Activated CD8-positive, alpha-beta memory T cell treated with anti-CD3 and anti-CD28 coated beads for 36 hours (primary cell): Measurements from ENCODE around the gene DVL1. TPM values are rescaled to one million over a fixed set of nuclear protein-coding genes. Genes with fewer than 3 reads are reported as not detected.

Source experiments
- CTCF ChIA-PET: fragments of 350-600 bp; sonication (Branson Sonifier 250); formaldehyde crosslinking; loops from one replicate; lab custom pipeline; 2021; ENCODE audit warnings: antibody characterized with exemption; lab: Charles Lee
- POLR2A ChIA-PET: fragments of 350-600 bp; sonication (Branson Sonifier 250); formaldehyde crosslinking; loops from one replicate; lab custom pipeline; 2021; ENCODE audit warnings: antibody characterized with exemption; lab: Charles Lee
- total RNA-seq, 2 experiments: library from RNA; stranded (reverse); gene quantifications; one replicate each; pipeline ENCODE4 v1.2.3, GENCODE V29; 2021

Gene DVL1
- total RNA-seq, 2 experiments from 2014 or later = 43.8 to 45.2 TPM

DNA sequence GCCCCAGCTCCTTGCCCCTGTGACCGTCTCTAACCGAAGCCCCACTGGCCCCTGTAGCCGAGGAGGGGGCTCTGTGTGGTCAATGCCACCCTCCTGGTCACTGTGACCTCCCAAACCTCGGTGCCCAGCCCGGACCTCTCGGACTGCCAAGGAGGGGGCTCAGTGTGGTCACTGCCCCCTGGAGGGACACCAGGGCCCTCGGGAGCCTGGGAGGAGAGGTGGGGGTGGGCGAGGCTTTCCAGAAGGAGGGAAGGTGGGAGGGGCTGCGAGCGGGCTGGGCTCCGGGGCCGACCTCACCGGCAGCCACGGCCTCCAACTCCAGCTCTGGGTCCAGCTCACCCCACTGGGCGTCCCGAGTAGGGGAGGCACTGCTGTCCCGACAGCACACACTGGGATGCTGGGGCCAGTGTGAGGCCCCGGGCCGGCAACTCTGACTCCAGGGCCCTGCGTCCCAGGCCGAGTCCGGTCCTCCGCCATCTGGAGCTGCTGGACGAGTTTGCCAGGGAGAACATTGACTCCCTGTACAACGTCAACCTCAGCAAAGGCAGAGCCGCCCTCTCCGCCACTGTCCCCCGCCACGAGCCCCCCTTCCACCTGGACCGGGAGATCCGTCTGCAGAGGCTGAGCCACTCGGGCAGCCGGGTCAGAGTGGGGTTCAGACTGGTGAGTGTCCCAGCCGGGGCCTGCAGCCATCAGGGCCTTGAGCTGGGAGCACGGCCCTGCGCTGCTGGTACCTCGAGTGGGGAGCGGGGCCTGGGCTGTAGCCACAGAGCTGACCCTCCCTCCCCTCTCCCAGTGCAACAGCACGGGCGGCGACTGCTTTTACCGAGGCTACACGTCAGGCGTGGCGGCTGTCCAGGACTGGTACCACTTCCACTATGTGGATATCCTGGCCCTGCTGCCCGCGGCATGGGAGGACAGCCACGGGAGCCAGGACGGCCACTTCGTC is 62.6 kb downstream of the DVL1 start:
- CTCF ChIA-PET = no interaction called here

DNA sequence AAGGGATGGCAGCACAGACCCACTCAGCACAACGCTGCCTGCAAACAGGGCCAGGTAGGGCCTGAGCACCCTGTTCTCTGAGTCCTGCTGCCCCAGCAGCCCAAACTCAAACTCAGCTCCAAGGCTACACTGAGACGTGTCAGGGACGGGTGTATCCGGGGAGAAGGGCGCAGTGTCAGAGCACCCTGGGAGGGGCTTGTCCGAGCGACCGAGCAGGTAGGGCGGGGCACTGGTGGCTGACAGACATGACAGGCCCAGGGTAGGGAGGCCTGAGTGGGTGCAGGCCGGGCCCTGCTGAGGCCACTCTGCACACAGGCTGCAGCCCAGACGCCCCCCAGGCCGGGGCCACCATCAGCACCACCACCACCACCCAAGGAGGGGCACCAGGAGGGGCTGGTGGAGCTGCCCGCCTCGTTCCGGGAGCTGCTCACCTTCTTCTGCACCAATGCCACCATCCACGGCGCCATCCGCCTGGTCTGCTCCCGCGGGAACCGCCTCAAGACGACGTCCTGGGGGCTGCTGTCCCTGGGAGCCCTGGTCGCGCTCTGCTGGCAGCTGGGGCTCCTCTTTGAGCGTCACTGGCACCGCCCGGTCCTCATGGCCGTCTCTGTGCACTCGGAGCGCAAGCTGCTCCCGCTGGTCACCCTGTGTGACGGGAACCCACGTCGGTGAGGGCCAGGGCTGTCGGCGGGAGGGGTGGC is 63.5 kb downstream of the DVL1 start:
- ChIA-PET POLR2A (no interaction called here), CTCF (interaction anchor here (0.6 kb wide), 1 partner anchor 272 kb away, joined by 3 read pairs; no protein-coding TSS in a partner anchor)

More for the DNA sequence above, 62.6 kb downstream of the DVL1 start:
- POLR2A ChIA-PET = no interaction called here

Other genes starting within 250 kb of the DVL1 start
- 10 to 100 TPM; 20.0 to 22.1 TPM for gene C1orf159, start 233.3 kb downstream of the DVL1 start, total RNA-seq
- not detected for gene TTLL10, start 175.5 kb downstream of the DVL1 start, total RNA-seq
- gene TNFRSF18, start 142.8 kb downstream of the DVL1 start, total RNA-seq = 10 to 100 TPM; 79.2 to 80.8 TPM
- 100 to 1,000 TPM; 152 to 154 TPM for gene TNFRSF4, start 135.3 kb downstream of the DVL1 start, total RNA-seq
- gene SDF4, start 117.4 kb downstream of the DVL1 start, total RNA-seq = 100 to 1,000 TPM; 142 to 147 TPM
- gene B3GALT6, start 117.2 kb downstream of the DVL1 start, total RNA-seq = 10 to 100 TPM; 22.4 to 23.0 TPM
- 1 to 10 TPM in 1 of 2 experiments, under 1 TPM in 1; 0.96 to 1.2 TPM for gene C1QTNF12, start 102.7 kb downstream of the DVL1 start, total RNA-seq
- 10 to 100 TPM; 76.5 to 80.1 TPM for gene UBE2J2, start 75.6 kb downstream of the DVL1 start, total RNA-seq
- 1 to 10 TPM; 3.1 to 4.7 TPM for gene SCNN1D, start 69.0 kb downstream of the DVL1 start, total RNA-seq
- gene ACAP3, start 41.5 kb downstream of the DVL1 start, total RNA-seq = 10 to 100 TPM; 33.6 to 38.3 TPM
- 10 to 100 TPM; 31.7 to 34.2 TPM for gene PUSL1, start 40.8 kb downstream of the DVL1 start, total RNA-seq
- gene INTS11, start 24.8 kb downstream of the DVL1 start, total RNA-seq = 100 to 1,000 TPM; 124 to 125 TPM
- 10 to 100 TPM; 15.6 to 16.0 TPM for gene CPTP, start 24.6 kb downstream of the DVL1 start, total RNA-seq
- under 1 TPM; 0.17 to 0.27 TPM for gene TAS1R3, start 18.1 kb downstream of the DVL1 start, total RNA-seq
- under 1 TPM; 0.29 to 0.55 TPM for gene MXRA8, start 9.1 kb upstream of the DVL1 start, total RNA-seq
- 100 to 1,000 TPM; 164 to 167 TPM for gene AURKAIP1, start 25.8 kb upstream of the DVL1 start, total RNA-seq
- gene CCNL2, start 49.9 kb upstream of the DVL1 start, total RNA-seq = 100 to 1,000 TPM; 110 to 112 TPM
- gene MRPL20, start 57.9 kb upstream of the DVL1 start, total RNA-seq = 100 to 1,000 TPM; 191 to 196 TPM
- gene ANKRD65, start 71.9 kb upstream of the DVL1 start, total RNA-seq = not detected
- gene VWA1, start 86.3 kb upstream of the DVL1 start, total RNA-seq = 1 to 10 TPM in 1 of 2 experiments, under 1 TPM in 1; 0.89 to 1.2 TPM
- gene ATAD3C, start 100.3 kb upstream of the DVL1 start, total RNA-seq = 1 to 10 TPM; 1.0 to 1.3 TPM
- 10 to 100 TPM; 82.9 to 93.1 TPM for gene ATAD3B, start 122.3 kb upstream of the DVL1 start, total RNA-seq
- 10 to 100 TPM; 92.8 to 97.5 TPM for gene ATAD3A, start 162.7 kb upstream of the DVL1 start, total RNA-seq
- gene TMEM240, start 191.2 kb upstream of the DVL1 start, total RNA-seq = under 1 TPM in 1 of 2 experiments, not detected in 1; 0.48 TPM
- 100 to 1,000 TPM; 121 to 126 TPM for gene SSU72, start 225.4 kb upstream of the DVL1 start, total RNA-seq